ENCODE data around the gene TRIM43.
"Not testable (repeated sequence)": the region's sequence is repeated elsewhere in the genome, so short reads cannot be mapped to it uniquely, and the experiment has no call there.

- not testable (repeated sequence) for TF ChIP-seq CTCF (tag by site-specific recombination; IDR thresholded peaks at IDR 0.05); AEBP2 (tag by site-specific recombination; IDR thresholded peaks at IDR 0.05; ENCODE audit: borderline replicate concordance); KLF9 (tag by site-specific recombination; IDR thresholded peaks at IDR 0.05; ENCODE audit: low read depth)
Observed at GRCh38 chr2:95609764-95610163, 18.0 kb downstream of the TRIM43 start.
